ENCODE results near the gene SPPL2B. TPM values are rescaled to one million over a fixed set of nuclear protein-coding genes. Genes with fewer than 3 reads are reported as not detected.
"Not testable (repeated sequence)": the region's sequence is repeated elsewhere in the genome, so short reads cannot be mapped to it uniquely, and the experiment has no call there.

SPPL2B gene, protein sequence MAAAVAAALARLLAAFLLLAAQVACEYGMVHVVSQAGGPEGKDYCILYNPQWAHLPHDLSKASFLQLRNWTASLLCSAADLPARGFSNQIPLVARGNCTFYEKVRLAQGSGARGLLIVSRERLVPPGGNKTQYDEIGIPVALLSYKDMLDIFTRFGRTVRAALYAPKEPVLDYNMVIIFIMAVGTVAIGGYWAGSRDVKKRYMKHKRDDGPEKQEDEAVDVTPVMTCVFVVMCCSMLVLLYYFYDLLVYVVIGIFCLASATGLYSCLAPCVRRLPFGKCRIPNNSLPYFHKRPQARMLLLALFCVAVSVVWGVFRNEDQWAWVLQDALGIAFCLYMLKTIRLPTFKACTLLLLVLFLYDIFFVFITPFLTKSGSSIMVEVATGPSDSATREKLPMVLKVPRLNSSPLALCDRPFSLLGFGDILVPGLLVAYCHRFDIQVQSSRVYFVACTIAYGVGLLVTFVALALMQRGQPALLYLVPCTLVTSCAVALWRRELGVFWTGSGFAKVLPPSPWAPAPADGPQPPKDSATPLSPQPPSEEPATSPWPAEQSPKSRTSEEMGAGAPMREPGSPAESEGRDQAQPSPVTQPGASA
- total RNA-seq = 32.5 and 58.5 TPM in 2 replicates

DNA sequence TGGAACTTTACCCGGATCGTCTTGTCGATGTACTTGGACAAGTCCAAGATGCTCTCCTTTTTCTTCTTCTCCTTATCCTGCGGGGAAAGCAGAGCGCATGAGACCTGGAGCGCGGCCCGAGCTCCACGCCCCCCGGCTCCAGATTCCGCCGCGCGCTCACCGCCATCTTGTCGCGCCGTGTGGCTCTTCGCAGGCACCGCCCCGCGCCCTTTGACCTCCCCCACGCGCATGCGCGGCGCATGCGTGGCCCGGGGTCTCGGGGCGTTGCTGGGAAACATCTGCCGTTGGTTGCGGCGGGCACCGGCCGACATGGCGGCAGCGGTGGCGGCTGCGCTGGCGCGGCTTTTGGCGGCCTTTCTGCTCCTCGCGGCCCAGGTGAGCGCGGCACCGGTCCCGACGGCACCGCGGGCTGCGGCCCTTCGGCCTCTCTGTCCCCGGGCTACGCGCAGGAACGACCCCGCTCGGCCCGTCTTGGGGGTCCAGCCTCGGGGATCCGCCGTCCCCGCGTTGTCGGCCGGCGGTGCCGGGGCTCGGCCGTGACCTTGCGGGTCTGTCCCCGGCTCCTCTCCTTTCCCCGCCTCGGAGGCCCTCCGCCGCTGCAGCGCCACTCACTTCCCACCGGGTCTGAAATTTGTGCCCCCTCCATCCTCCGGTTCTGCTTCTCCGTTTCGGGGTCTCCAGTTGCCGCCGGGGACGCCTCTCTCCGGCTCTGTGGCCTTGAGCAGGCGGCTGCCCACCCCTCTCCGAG lies at the start of gene SPPL2B, which contains the start of gene LSM7:
SPPL2B (plus strand) TSS at position 284 of the 748 bp plus-strand sequence; CDS start at position 310, 26 bp downstream.
LSM7 (minus strand) TSS at position 186 of the 748 bp plus-strand sequence; CDS start at position 166, 20 bp downstream.
- DNase-seq (ENCODE audit: extremely low read depth, low read depth, low spot score) = no peak

DNA sequence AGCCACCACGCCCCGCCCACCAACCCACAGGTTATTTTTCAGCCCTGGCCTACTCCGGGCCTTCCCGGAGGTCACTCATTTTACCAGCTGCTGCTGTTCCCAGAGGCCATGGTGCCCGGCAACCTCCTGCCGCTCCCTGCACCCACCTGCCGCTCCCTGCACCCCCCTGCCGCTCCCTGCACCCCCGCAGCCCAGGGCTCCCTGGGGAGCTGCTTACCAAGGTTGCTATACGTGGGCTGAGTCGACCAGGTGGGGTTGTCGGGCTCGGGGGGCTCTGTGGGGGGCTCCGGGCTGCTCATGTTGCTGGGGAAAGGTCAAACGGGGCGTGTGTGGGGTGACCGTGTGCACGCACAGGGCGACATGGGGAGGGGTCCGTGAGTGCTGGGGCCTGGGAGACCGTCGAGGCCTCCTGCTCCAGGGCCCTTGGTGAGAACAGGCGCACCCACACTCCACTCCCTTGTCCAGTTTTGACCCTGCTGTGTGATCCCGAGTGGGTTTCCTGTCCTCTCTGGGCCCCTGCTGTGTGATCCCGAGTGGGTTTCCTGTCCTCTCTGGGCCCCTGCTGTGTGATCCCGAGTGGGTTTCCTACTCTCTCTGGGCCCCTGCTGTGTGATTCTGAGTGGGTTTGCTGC lies 47.7 kb upstream of the SPPL2B start:
- no peak for DNase-seq (ENCODE audit: extremely low read depth, low read depth, low spot score)

DNA sequence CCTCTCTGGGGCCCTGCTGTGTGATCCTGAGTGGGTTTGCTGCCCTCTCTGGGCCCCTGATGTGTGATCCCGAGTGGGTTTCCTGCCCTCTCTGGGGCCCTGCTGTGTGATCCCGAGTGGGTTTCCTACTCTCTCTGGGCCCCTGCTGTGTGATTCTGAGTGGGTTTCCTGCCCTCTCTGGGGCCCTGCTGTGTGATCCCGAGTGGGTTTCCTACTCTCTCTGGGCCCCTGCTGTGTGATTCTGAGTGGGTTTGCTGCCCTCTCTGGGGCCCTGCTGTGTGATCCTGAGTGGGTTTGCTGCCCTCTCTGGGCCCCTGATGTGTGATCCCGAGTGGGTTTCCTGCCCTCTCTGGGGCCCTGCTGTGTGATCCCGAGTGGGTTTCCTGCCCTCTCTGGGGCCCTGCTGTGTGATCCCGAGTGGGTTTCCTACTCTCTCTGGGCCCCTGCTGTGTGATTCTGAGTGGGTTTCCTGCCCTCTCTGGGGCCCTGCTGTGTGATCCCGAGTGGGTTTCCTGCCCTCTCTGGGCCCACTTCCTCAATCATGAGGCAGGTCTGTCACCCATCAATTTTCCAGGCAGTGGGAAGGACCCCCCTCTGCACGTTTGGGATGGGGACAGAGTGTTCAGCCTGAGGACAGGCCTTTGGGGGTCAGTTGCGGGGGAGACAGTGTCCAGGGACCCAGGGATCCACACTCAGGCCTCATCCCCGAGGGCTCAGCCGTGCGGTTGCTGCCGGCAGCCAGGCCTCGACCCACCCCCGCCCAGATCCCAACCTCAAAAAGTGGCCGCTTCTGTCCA lies 47.0 kb upstream of the SPPL2B start:
- DNase-seq (ENCODE audit: extremely low read depth, low read depth, low spot score) = not testable (repeated sequence)

DNA sequence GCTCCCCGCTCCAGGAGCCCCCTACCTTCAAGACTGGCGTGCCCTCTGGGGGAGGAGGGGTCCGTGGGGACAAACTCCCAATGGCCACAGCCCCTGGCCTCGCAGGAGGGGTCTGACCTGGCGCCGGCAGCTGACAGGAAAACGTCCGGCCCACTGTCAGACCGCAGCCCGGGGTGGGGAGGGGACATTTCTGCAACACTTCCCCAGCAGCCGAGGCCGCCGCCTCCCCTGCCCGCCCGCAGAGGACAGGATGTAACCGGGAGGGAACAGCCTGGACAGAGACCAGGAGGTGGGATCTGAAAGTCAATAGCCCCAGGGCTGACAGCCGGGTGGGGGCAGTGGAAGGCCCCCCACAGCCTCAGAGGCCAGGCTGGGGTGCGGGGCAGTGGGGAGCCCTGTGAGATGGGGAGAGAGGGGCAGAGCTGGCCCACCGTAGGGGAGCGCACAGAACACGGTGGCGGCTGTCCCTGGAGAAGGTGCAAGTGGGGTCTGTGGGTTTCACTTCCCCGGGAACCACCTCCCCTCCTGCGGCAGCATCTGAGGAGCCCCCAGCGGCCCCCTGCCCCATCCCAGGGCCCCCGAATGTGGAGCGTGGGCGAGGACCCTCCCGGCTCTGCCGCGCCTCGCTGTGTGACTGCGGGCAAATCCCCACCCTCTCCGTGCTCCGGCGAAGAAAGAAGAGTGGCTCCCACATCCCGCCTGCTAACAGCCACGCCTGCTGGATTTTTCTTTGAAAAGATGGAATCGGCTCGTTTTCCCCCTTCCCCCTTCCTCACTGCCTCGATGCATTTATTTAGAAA lies 46.2 kb upstream of the SPPL2B start, which contains the start of gene PEAK3:
PEAK3 (minus strand) TSS at position 114 of the 800 bp plus-strand sequence. CDS start 1,244 bp downstream, outside the sequence.
- DNase-seq (ENCODE audit: extremely low read depth, low read depth, low spot score) = no peak

DNA sequence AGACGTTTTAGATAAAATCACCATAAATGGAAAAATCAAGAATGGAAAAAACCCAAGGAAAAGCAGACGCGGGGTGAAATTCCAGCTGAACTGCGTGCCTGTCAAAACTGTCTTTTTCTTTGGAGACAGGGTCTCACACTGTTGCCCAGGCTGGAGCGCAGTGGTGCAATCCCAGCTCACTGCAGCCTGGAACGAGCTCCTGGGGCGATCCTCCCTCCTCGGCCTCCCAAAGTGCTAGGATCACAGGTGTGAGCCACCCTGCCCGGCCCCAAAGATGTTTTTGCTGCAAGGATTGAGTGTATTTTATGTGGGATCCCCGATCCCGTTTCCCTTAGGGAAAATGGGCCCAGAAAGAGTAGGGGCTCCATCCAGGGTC lies 45.6 kb upstream of the SPPL2B start:
- no peak for DNase-seq (ENCODE audit: extremely low read depth, low read depth, low spot score)

DNA sequence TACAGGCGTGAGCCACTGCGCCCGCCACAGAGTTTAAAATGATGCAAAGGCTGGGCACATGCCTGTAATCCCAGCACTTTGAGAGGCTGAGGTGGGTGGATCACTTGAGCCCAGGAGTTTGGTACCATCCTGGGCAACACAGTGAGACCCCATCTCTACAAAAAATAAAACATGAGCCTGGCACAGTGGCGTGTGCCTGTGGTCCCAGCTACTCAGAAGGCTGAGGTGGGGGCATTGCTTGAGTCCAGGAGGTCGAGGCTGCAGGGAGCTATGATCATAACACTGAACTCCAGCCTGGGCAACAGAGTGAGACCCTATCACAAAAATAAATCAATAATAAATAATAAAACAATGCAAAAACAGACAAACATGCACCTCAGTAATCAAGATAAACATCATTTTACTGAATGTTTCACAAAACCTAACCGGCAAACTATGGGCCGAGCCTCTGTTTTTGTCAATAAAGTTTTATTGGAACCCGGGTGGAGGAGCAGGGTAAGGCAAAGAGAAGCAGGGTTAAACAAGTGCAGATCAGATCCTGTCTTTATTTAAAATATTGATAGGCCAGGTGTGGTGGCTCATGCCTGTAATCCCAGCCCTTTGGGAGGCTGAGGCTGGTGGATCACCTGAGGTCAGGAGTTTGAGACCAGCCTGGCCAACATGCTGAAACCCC lies 44.5 kb upstream of the SPPL2B start:
- no peak for DNase-seq (ENCODE audit: extremely low read depth, low read depth, low spot score)

DNA sequence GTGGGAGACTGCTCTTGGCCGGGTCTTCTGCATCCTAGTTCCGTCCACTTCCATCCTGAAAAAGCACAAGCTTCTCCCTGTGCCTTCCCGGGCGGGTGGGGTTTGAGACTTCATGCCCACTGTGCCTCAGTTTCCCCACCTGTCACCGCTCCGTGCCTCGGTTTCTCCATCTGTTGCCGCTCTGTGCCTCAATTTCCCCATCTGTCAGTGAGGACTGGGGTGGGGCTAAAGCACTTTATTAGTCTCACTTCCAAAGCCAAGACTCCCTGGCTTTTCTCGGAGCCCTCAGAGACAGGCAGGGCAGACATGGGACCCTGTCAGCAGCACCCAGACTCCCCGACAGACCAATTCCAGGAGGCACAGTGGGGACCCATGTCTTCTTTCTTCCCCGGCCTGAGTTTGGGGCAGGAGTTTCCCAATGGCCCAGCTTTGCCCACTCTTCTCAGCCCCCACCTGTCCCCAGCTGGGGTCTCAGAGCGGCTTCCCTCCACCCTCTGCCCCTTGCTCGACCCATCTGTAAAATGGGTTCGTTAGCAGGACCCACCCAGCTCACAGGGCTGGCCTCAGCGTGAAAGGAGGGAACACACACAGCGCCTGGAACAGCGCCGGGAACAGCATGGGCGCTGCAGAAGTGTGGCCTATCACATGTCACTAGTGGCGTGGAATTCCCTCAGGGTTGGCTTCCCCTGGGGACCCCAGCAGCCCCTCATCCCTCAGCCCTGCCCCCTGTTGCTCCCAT lies 41.9 kb upstream of the SPPL2B start:
- no peak for DNase-seq (ENCODE audit: extremely low read depth, low read depth, low spot score)

DNA sequence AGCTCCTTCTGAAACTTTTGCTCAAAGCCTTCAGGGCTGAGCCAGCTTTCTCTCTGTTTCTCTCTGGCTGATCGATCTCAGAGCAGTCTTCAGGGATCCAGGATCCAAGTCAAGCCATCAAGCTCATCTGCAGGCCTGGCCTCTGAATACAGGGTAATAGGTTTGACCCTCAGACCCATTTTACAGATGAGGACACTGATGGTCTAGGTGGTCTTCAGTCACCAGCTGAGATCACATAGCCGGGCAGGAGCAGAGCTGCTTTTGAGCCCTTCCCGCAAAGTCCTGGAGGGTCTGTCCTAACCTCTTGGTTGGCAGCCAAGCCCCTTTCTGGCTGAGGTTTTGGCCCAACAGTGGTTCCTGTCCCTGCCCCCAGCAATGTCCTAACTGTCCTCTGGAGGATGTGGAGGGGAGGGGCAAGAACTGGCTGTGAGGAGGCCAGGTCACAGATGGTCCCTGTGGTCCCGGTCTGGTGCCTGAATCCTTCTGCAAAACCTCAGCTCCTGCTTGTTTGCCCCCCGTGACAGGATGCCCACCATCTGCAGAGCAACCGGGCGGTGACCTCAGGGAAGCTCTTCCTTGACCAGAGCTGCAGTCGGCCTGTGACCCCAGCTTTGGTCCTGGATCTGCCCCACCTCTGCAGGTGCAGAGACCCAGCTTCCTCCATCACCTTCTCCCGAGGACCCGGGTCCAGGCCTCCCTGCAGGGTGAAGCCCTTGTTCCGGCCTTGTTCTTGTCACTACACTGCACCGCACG lies 40.7 kb upstream of the SPPL2B start:
- no peak for DNase-seq (ENCODE audit: extremely low read depth, low read depth, low spot score)

DNA sequence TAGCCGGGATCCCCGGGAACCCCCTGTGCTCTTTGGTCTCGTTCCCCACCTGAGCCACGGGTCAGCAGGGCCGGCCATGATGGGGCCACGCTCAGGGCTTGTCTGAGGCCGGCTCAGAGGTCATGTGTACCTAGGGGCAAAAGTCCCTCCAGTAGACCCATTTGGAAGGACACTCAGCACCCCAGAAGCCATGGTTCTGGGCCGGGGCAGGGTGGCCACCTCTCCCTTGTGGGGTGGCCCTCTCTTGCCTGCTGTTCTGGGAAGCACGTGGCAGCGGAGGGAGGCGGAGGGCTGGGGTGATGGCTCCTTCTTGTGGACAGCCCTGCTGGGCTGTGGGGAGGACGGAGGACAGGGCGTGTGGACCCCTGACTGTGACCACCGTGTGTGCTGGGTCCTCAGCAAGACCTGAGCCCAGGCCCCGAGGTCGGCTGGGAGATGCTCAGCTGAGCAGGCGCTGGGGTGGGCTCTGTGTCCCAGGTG lies 40.1 kb upstream of the SPPL2B start:
- no peak for DNase-seq (ENCODE audit: extremely low read depth, low read depth, low spot score)

DNA sequence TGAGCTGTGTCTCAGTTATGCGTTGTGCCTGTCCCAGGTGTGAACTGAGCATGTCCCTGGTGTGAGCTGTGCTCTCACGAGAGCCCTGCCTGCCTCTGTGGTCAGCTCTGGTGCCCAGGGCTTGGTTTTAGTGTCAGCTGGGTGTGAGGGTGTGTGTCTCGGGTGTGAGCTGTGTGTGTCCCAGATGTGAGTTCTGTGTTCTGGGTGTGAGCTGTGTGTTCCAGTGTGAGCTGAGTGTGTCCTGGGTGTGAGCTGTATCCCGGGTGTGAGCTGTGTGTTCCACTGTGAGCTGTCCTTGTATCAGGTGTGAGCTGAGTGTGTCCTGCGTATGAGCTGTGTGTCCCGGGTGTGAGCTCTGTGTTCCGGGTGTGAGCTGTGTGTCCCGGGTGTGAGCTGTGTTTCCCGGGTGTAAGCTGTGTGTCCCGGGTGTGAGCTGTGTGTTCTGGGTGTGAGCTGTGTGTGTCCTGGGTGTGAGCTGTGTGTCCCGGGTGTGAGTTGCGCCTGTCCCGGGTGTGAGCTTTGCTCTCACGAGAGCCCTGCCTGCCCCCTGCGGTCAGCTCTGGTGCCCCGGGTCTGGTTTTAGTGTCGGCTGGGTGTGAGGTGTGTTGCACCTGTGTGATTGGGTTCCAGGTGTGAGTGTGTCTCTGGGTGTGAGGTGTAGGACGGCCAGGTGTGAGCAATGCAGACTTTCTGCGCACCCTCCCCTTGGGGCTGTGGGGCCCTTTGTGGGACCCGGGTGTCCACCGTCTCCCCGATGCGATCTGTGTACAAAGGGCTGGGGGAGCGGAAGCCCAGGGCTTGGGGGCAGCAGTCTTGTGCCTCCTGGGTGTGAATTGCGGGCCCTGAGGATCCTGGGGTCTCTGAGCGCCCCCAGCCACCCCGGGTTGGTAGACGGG lies 39.4 kb upstream of the SPPL2B start:
- no peak for DNase-seq (ENCODE audit: extremely low read depth, low read depth, low spot score)

DNA sequence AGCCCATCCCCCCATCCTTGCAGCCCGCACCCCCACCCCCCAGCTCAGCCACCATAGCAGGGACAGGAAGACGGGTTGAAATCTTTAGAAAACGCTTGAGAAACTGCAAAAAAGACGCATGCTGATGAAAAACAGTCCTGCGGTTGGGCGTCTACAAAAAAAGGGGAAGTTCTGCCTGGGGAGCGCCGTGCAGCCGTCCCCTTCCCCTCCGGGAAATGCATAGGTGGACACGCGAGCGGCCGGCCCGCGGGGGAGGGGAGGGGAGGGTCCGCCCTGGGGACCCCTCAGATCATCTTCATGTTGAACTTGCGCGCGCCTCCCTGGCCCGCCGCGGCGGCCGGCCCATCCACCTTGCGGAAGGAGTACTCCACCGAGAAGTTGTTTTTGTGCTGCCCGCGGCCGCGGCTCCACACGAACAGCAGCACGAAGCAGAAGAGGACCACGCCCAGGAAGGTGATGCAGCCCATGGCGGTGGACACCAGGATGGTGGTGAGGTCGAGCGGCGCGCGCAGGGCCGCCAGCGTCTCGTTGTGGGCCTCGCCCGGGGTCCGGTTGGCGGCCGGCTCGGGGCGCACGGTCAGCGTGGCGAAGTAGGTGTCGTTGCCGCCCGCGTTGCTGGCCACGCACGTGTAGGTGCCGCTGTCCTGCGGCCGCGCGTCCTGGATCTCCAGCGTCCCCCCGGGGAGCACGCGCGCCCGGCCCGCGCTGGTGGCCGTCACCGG lies 38.6 kb upstream of the SPPL2B start:
- DNase-seq (ENCODE audit: extremely low read depth, low read depth, low spot score) = no peak

DNA sequence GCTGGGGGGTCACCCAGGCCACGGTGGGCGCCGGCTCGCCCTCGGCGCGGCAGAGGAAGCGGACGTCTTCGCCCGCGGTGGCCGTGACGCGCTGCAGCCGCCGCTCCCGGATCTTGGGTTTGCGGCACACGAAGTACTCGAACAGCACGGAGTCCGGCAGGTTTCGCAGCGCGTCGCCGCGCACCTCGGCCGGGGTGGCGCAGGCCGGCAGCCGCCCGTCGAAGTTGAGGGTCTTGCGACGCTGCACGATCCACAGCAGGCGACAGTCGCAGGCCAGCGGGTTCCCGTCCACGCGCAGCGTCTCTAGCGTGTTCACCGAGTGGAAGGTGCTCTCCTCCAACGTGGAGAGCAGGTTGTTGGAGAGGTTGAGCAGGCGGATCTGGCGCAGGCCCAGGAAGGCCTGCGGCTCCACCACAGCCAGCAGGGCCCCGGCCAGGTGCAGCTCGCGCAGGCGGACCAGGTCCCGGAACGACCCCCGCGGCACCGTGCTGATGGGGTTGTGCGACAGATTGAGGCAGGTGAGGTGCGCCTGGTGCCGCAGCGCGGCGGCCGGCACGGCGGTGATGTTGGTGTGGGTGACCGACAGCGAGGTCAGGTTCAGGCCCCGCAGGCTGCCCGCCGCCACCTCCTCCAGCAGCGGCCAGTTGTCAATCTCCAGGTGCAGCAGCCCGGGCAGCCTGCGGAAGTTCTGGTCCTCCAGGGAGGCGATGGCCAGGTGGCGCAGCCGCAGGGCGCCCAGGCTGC lies 37.9 kb upstream of the SPPL2B start:
- DNase-seq (ENCODE audit: extremely low read depth, low read depth, low spot score) = no peak

DNA sequence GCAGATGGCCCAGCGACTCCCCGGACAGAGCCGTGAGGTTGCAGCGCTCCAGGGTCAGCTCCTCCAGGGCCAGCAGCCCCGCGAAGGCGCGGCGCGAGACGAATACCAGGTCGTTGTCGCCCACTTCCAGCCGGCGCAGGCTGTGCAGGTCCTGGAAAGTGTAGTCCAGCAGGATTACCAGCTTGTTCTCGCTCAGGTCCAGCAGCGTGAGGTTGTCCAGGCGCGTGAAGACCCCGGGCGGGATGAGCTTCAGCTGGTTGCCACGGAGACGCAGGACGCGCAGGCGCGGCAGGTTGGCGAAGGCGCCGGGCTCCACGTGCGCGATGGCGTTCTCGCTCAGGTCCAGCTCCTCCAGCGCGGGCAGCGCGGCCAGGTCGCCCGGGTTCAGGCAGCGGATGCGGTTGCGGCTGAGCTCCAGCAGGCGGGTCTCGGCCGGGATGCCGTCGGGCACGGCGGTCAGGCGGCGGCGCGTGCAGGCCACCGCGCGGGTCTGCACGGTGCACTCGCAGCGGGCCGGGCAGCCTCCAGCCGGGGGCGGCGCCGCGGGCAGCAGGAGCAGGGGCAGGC lies 37.2 kb upstream of the SPPL2B start:
- DNase-seq (ENCODE audit: extremely low read depth, low read depth, low spot score) = no peak

DNA sequence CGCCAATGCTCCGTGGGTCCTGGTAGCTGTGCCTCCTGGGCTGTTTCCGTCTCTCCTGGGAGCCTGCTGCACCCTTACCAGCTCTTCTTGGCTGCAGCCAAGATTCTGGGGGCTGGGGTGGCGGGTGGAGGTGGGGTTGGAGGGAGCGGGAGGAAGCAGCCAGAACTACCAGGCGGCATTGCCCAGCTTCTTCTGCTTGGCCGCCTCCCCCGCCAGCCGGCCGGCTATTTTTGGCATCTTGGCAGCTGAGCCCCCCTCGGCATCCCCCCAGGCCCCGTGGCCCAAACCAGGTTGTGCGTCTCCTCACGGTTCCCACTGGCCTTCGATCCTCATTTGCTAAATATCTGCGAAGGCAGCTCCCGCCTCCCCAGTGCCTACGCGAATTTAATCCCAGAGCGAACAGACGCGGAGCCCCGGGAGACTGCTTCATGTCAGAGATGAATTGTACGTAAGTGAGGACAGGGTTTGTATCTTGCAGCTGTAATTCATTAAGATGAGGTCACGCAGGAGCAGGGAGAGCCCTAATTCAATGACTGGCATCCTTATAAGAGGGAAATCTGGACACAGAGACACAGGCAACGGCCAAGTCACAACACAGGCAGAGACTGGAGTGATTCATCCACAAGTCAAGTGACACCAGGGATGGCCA lies 33.7 kb upstream of the SPPL2B start:
- no peak for DNase-seq (ENCODE audit: extremely low read depth, low read depth, low spot score)
